Hepatocyte (in vitro differentiated cells): Measurements from ENCODE around the gene WNT5B. TPM values are rescaled to one million over a fixed set of nuclear protein-coding genes. Genes with fewer than 3 reads are reported as not detected.
"Not testable (repeated sequence)": the region's sequence is repeated elsewhere in the genome, so short reads cannot be mapped to it uniquely, and the experiment has no call there.

ENCODE experiments used
- DNase-seq: peaks from one replicate; pipeline ENCODE4 v3.0.0-alpha.2; 2016; ENCODE audit warnings: low spot score
- H2AFZ ChIP-seq: fragments of 200-600 bp; sonication (generic); 2 replicates; pipeline ENCODE4 v1.6.0; 2016; ENCODE audit warnings: antibody characterized with exemption, mild to moderate bottlenecking
- H3K27ac ChIP-seq: fragments of 200-600 bp; sonication (generic); 2 replicates; pipeline ENCODE4 v1.5.1; 2016; ENCODE audit warnings: mild to moderate bottlenecking
- H3K27me3 ChIP-seq: fragments of 200-600 bp; sonication (generic); 2 replicates; pipeline ENCODE4 v1.6.1; 2016
- H3K36me3 ChIP-seq: fragments of 200-600 bp; sonication (generic); replicated peaks from 2 replicates; pipeline ENCODE4 v1.5.1; 2016; ENCODE audit warnings: low read depth; ENCODE audit not compliant: insufficient read depth
- H3K4me1 ChIP-seq: fragments of 200-600 bp; sonication (generic); 2 replicates; pipeline ENCODE4 v1.5.1; 2016; ENCODE audit warnings: mild to moderate bottlenecking, moderate library complexity; ENCODE audit not compliant: insufficient read depth
- H3K4me2 ChIP-seq: fragments of 200-600 bp; sonication (generic); 2 replicates; pipeline ENCODE4 v1.6.0; 2016
- H3K4me3 ChIP-seq: fragments of 200-600 bp; sonication (generic); 2 replicates; pipeline ENCODE4 v1.5.1; 2016; ENCODE audit warnings: mild to moderate bottlenecking
- H3K79me2 ChIP-seq: fragments of 200-600 bp; sonication (generic); 2 replicates; pipeline ENCODE4 v1.6.0; 2017; ENCODE audit warnings: mild to moderate bottlenecking
- H3K9me2 ChIP-seq: fragments of 200-600 bp; sonication (generic); replicated peaks from 2 replicates; pipeline ENCODE4 v1.6.0; 2017; ENCODE audit warnings: mild to moderate bottlenecking; ENCODE audit not compliant: insufficient read depth
- H3K9me3 ChIP-seq: fragments of 200-600 bp; sonication (generic); 2 replicates; pipeline ENCODE4 v1.5.1; 2016; ENCODE audit warnings: low read depth, mild to moderate bottlenecking
- H4K20me1 ChIP-seq: fragments of 200-600 bp; sonication (generic); 2 replicates; pipeline ENCODE4 v1.6.0; 2016; ENCODE audit warnings: mild to moderate bottlenecking; ENCODE audit not compliant: insufficient read depth, poor library complexity, severe bottlenecking
- CTCF ChIP-seq: fragments of 200-600 bp; sonication (generic); IDR thresholded peaks from 2 replicates; pipeline ENCODE4 v1.5.1; 2016; ENCODE audit warnings: antibody characterized with exemption, mild to moderate bottlenecking; ENCODE audit not compliant: poor library complexity
- EZH2 ChIP-seq: fragments of 200-600 bp; sonication (generic); IDR thresholded peaks from 2 replicates; pipeline ENCODE4 v1.6.1; 2016; ENCODE audit warnings: antibody characterized with exemption, mild to moderate bottlenecking, borderline replicate concordance
- EZH2phosphoT487 ChIP-seq: fragments of 200-600 bp; sonication (generic); IDR thresholded peaks from one replicate; pipeline ENCODE4 v1.6.1; 2018; ENCODE audit warnings: antibody characterized with exemption, mild to moderate bottlenecking, low read depth, moderate library complexity; ENCODE audit not compliant: unreplicated experiment, severe bottlenecking
- WGBS: methylation state at CpG from one replicate; pipeline ENCODE4 v1.1.6; 2016; ENCODE audit warnings: low lambda C conversion rate; ENCODE audit errors: missing lambda C conversion rate; 5-methylcytosine and 5-hydroxymethylcytosine counted together
- polyA plus RNA-seq: library from polyadenylated mRNA; unstranded; fragments of >200 nt; fragmentation: Nextera tagmentation; extraction: Ambion mirVana; gene quantifications from 2 replicates; pipeline ENCODE4 v1.2.1, GENCODE V29; 2016
- total RNA-seq: library from RNA; depleted of rRNA; stranded (reverse); fragments of >200 nt; gene quantifications from 2 replicates; pipeline ENCODE4 v1.2.3, GENCODE V29; 2014

The WNT5B gene
- total and polyA plus RNA-seq, 2 experiments from 2014 or later, result 16.6 to 35.3 TPM

- no peak overlapping the region for H2AFZ ChIP-seq
- no peaks in the 10 kb centered on the region for H3K9me3 ChIP-seq
- H3K9me2 ChIP-seq, result no peaks in the 10 kb centered on the region
- H3K4me2 ChIP-seq, result peak overlapping the region; percentile 90
- TF ChIP-seq CTCF (no peak), EZH2 (no peak), EZH2phosphoT487 (no peak)
- H3K36me3 ChIP-seq, result no peaks in the 10 kb centered on the region
- no peaks in the 10 kb centered on the region for H3K27me3 ChIP-seq
- H3K79me2 ChIP-seq, result peaks cover 61% of the 10 kb centered on the region
- DNase-seq, result no peak
- H3K4me1 ChIP-seq, result peaks cover 11% of the 10 kb centered on the region
- H3K4me3 ChIP-seq, result peak overlapping the region; percentile 89
- 43% methylated on average over 4 of the region's 4 CpGs for WGBS
- no peak overlapping the region for H3K27ac ChIP-seq
- H4K20me1 ChIP-seq, result peaks cover 54% of the 10 kb centered on the region
These were observed 63.2 kb downstream of the WNT5B start for GRCh38 chr12:1692226-1692625.

- DNase-seq, result no peak
- H3K9me2 ChIP-seq, result no peaks in the 10 kb centered on the region
- H3K27ac ChIP-seq, result no peak overlapping the region
- 89% methylated on average over 15 of the region's 15 CpGs for WGBS
- no peak for TF ChIP-seq EZH2phosphoT487
- TF ChIP-seq EZH2, result no peak
- TF ChIP-seq CTCF, result no peak
- H4K20me1 ChIP-seq, result peaks cover 62% of the 10 kb centered on the region
- peak overlapping the region; percentile 90 for H3K4me2 ChIP-seq
- no peaks in the 10 kb centered on the region for H3K27me3 ChIP-seq
- no peaks in the 10 kb centered on the region for H3K9me3 ChIP-seq
- H3K79me2 ChIP-seq, result peaks cover 69% of the 10 kb centered on the region
- no peak overlapping the region for H3K4me3 ChIP-seq
- H3K4me1 ChIP-seq, result peaks cover 14% of the 10 kb centered on the region
- no peak overlapping the region for H2AFZ ChIP-seq
- H3K36me3 ChIP-seq, result no peaks in the 10 kb centered on the region
These were observed 64.0 kb downstream of the WNT5B start for GRCh38 chr12:1692895-1693610.

GRCh38 chr12:1695097-1695496, 66.1 kb downstream of the WNT5B start:
- Histone ChIP-seq H3K4me1 (peaks cover 14% of the 10 kb centered on the region), H3K79me2 (peaks cover 90% of the 10 kb centered on the region), H4K20me1 (peaks cover 83% of the 10 kb centered on the region)
- not testable (repeated sequence) for H3K36me3 ChIP-seq, H3K27ac ChIP-seq, H3K4me2 ChIP-seq, H3K27me3 ChIP-seq, H3K9me3 ChIP-seq, H3K9me2 ChIP-seq, H2AFZ ChIP-seq, H3K4me3 ChIP-seq, DNase-seq
- 99% methylated on average over 8 of the region's 8 CpGs for WGBS

GRCh38 chr12:1695886-1696670, 67.0 kb downstream of the WNT5B start:
- H3K9me2 ChIP-seq, result no peaks in the 10 kb centered on the region
- H3K27me3 ChIP-seq, result no peaks in the 10 kb centered on the region
- H3K36me3 ChIP-seq, result no peaks in the 10 kb centered on the region
- peaks cover 100% of the 10 kb centered on the region for H3K79me2 ChIP-seq
- no peak for TF ChIP-seq CTCF
- TF ChIP-seq EZH2phosphoT487, result no peak
- no peak for TF ChIP-seq EZH2
- peaks cover 14% of the 10 kb centered on the region for H3K4me1 ChIP-seq
- no peak overlapping the region for H3K27ac ChIP-seq
- no peak overlapping the region for H2AFZ ChIP-seq
- H4K20me1 ChIP-seq, result peaks cover 88% of the 10 kb centered on the region
- H3K9me3 ChIP-seq, result no peaks in the 10 kb centered on the region
- WGBS, result 77% methylated on average over 7 of the region's 8 CpGs
- no peak for DNase-seq
- no peak overlapping the region for H3K4me3 ChIP-seq
- H3K4me2 ChIP-seq, result peak overlapping the region; percentile 2
